HG03565 (cell line): ENCODE data around the gene ZNF775.

Experiments used
- ATAC-seq: cut with Tn5 transposase; IDR thresholded peaks from one replicate; pipeline ENCODE4 v1.9.1; 2021; ENCODE audit warnings: mild to moderate bottlenecking, moderate library complexity; ENCODE audit not compliant: unreplicated experiment

The ZNF775 gene

DNA sequence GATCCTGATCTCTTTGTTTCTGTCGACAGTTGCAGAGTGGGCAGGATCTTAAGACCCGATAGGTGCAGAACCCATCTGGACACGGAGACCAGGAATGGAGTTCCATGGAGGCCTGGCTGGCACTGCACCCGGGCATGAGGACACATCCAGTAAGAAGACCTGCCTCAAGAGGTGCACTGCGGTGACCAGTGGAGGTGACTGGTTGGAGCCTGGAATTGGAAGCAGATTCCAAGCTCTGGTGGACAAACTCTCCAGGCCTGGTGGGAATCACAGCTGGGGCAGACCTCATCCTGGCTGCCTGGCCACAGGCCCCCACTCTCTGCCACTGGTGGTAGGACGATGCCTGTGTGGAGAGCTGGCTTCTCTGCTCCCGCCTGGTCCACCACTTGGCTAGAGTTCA lies 31.0 kb downstream of the ZNF775 start:
- no peak for ATAC-seq

- no peak for ATAC-seq
Measured at GRCh38 chr7:150410680-150411346, 31.7 kb downstream of the ZNF775 start.

- ATAC-seq: no peak
Measured at GRCh38 chr7:150411606-150412005, 32.5 kb downstream of the ZNF775 start.

- ATAC-seq: no peak
Measured at GRCh38 chr7:150412016-150412415, 32.9 kb downstream of the ZNF775 start.

DNA sequence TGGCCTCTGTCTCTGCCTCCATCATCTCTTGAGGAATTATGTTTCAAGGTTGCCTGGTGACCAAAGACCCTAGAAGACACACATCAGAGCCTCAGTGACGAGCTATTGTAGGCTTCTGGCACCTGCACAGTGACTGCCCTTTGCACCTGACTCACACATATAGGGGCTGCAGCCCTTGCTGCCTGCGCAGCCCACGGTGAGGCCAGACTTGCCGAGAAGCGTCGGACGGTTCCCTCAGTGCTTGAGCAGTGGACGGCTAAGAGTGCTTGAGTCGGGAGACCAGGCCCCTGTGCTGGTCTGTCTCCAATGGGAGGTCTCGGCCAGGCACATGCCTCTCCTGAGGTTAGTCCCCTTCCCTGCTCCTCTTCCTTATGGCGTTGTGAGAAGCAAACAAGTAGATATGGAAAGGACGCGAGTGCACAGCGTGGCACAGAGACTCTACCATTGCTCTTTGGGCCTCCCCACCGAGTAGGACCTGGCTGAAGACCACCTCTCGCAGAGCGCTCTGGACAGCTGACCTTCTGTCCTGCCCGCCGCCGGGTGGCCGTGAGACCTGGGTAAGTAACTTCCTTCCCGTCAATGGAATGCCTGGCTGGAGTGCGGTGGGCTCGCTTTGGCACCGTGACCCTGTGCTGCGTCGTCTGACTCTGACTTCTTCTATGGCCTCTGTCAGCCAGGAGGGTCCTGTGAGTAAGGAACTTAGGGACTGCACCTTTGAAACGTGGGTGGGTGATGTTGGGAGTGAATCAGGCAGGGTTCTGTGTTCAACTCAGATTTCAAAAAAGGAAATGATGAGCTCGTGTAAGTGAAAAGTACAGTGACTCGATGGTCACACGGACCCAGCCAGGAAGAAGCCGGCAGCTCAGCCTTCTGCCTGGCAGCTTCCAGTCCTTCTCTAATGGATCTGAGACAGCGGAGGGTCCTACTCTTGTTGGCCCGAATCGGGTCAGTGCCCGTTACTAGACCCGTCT lies 33.7 kb downstream of the ZNF775 start:
- no peak for ATAC-seq

GRCh38 chr7:150413640-150414081 lies 34.5 kb downstream of the ZNF775 start:
- no peak for ATAC-seq

GRCh38 chr7:150415161-150416153 lies 36.3 kb downstream of the ZNF775 start:
- ATAC-seq: no peak

GRCh38 chr7:150417239-150417638 lies 38.1 kb downstream of the ZNF775 start:
- ATAC-seq: no peak

GRCh38 chr7:150417863-150418262 lies 38.7 kb downstream of the ZNF775 start:
- no peak for ATAC-seq

DNA sequence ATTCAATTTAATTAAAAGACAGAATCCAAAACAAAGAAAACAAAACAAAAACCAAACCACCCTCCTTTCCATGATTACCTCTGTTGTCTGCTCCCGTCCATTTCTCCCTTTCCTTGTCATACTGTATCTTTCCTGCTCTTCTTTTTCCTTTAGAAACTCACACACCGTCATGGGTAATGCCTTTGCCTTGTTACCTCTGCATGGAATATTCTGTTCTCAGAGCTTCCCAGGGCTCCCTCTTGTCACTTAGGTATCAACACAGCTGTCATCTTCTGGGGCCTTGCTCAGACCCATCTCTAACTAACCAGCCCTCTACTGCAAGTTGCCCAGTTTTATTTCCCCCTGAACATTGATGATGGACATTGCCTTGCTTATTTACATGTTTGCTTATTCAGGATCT lies 41.1 kb downstream of the ZNF775 start:
- ATAC-seq: no peak

DNA sequence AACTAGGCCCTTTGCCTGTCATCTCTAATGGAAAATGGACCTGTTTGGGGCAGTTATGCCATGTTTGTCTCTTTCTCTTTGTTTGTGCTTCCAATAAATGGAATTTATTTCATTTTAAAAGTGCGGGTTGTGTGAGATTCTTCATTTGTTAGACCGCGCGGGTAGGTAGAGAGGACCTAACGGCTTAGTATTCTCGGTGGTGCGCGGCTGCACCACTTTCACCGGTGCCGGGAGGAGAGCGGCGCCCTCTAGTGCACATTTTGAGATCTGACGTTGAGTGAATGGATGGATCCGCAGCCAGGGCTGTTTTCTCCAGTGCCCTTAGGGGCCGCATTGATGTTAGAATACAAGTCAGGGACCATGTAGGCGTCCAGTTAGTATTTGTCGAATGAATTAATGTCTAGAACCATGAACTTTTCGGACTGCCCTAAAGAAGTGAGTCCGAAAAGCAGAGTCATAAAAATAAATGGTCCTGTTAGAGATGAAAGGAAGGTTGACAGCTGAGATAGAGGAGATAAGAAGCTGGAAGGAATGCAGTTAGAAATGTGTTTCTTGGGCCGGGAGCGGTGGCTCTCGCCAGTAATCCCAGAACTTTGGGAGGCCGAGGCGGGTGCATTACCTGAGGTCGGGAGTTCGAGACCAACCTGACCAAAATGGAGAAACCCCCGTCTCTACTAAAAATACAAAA lies 42.0 kb downstream of the ZNF775 start:
- ATAC-seq: peak; percentile 91

DNA sequence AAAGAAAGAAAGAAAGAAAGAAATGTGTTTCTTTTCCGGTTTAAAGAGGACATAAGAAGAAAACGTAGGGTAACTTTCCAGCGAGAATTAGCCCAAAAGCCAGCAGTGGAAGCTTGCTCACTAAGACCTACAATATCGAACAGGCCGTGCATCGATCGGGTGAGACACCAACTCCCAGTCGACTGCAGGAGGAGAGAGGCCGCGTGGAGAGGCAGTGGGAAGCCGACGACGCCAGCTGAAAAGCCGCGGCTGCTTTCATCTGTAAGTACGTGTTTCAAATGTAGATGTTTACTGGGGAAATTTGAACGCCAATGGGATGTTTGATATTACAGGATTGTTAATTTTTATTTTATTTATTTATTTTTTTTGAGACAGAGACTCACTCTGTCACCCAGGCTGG lies 42.7 kb downstream of the ZNF775 start:
- no peak for ATAC-seq

- no peak for ATAC-seq
Measured at GRCh38 chr7:150425670-150426069, 46.5 kb downstream of the ZNF775 start.

- ATAC-seq: no peak
Measured at GRCh38 chr7:150428671-150429451, 49.7 kb downstream of the ZNF775 start.

DNA sequence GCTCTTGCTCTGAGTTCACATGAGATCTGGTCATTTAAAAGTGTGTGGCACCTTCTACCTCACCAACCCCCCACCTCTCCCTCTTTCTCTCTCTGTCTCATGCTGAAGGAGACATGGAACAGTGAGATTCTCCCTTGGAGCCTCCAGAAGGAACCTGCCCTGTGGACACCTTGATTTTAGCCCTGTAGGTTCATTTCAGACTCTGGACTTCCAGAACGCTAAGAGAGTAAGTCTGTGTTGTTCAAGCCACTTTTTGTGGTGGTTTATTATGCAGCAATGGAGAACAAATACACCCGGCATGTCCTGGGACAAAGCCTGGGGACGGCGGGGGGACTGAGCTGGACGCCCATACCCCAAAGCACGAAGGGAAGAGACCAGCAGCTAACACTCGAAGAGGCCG lies 50.6 kb downstream of the ZNF775 start:
- ATAC-seq: no peak

GRCh38 chr7:150430465-150431085 lies 51.4 kb downstream of the ZNF775 start:
- ATAC-seq: no peak

DNA sequence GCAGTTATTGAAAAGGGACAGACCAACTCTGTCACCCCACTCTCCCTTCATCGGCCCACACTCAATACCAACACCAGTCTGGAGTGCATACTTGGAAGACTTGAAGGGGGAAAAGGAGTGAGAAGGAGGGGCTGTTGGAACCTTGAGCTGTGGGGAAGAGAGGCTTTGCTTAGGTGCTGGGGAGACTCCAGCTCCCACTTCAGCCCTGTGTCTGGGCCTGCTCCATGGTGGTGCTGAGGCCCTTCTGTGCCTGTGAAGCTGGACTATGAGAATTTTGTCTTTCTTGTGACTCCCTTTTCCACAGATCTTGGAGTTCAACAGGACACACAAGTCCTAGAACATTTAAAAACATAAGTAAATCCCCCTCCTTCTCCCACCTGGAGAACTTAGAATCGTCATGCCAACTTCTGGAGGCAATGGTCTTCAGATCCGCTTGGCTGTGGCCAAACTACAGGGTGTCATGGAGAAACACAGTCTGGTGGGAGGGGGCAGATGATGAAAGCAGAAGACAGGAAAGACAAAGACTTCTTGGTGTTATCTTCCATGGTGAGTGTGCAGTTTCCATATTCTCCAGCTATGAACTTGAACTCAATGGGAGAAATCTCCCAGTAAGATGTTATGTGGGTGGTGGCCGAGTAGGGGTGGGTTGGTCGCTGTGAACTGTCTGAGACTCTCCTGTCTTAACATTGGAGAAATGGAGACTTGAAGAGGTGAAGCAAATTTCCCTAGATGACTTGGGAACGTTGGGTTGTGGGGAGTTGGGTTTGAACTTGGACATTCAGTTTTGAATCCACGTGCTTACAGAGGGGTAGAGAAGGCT lies 52.9 kb downstream of the ZNF775 start:
- no peak for ATAC-seq
